HepG2 (cell line): ENCODE data around the gene ARMH1. TPM values are rescaled to one million over a fixed set of nuclear protein-coding genes. Genes with fewer than 3 reads are reported as not detected.

Source experiments
- BORCS8-MEF2B ChIP-seq: sonication (generic); formaldehyde crosslinking; IDR thresholded peaks from 2 replicates; pipeline ENCODE4 v1.8.0; 2022; ENCODE audit warnings: mild to moderate bottlenecking, missing genetic modification reagents
- CBX2 ChIP-seq, 2 experiments: fragments of 200-600 bp in 1 of 2; sonication (generic); formaldehyde crosslinking in 1 of 2; IDR thresholded peaks; 2 replicates each; pipeline versions ENCODE4 v1.7.0 to v1.8.1; 2018 to 2022; ENCODE audit warnings: low read depth in 2 of 2, low read length in 1 of 2, mild to moderate bottlenecking in 1 of 2, missing genetic modification reagents in 1 of 2
- FOXM1 ChIP-seq: sonication (generic); formaldehyde crosslinking; IDR thresholded peaks from 2 replicates; pipeline ENCODE4 v1.5.0; 2020; ENCODE audit warnings: missing genetic modification reagents
- GABPA ChIP-seq, 2 experiments: IDR thresholded peaks; 2 replicates each; pipeline ENCODE4 v1.6.1; 2011 to 2016; ENCODE audit warnings: low read depth in 2 of 2, low read length in 1 of 2, missing biosample characterization in 1 of 2, missing genetic modification characterization in 1 of 2
- GZF1 ChIP-seq: sonication (generic); formaldehyde crosslinking; IDR thresholded peaks from 2 replicates; pipeline ENCODE4 v1.5.1; 2020; ENCODE audit warnings: mild to moderate bottlenecking, missing genetic modification reagents
- HOXA3 ChIP-seq: sonication (generic); formaldehyde crosslinking; IDR thresholded peaks from 2 replicates; pipeline ENCODE4 v1.5.0; 2020; ENCODE audit warnings: missing genetic modification reagents
- NR2F6 ChIP-seq, 2 experiments: IDR thresholded peaks; 2 replicates each; pipeline ENCODE4 v1.6.1; 2016; ENCODE audit warnings: antibody characterized with exemption in 1 of 2, mild to moderate bottlenecking in 1 of 2
- PHF20 ChIP-seq: sonication (generic); formaldehyde crosslinking; IDR thresholded peaks from 2 replicates; pipeline ENCODE4 v1.5.0; 2020; ENCODE audit warnings: mild to moderate bottlenecking, missing genetic modification reagents
- PRPF4 ChIP-seq: fragments of 200-400 bp; formaldehyde crosslinking; IDR thresholded peaks from 2 replicates; pipeline ENCODE4 v1.6.1; 2016; ENCODE audit warnings: low read length, low read depth; ENCODE audit not compliant: poor library complexity, severe bottlenecking
- RXRA ChIP-seq: sonication (generic); formaldehyde crosslinking; IDR thresholded peaks from 2 replicates; pipeline ENCODE4 v1.5.1; 2020; ENCODE audit warnings: missing genetic modification reagents
- TCF7L2 ChIP-seq: IDR thresholded peaks from 2 replicates; pipeline ENCODE4 v1.6.1; 2011; ENCODE audit warnings: mild to moderate bottlenecking, low read depth, low read length, moderate library complexity
- TGIF2 ChIP-seq: IDR thresholded peaks from 2 replicates; pipeline ENCODE4 v1.6.1; 2016; ENCODE audit warnings: control low read depth, missing compliant biosample characterization
- ZFP41 ChIP-seq: sonication (generic); formaldehyde crosslinking; IDR thresholded peaks from 2 replicates; pipeline ENCODE4 v1.4.0; 2020; ENCODE audit warnings: mild to moderate bottlenecking, missing genetic modification reagents, borderline replicate concordance
- ZFP82 ChIP-seq: sonication (generic); formaldehyde crosslinking; IDR thresholded peaks from 2 replicates; pipeline ENCODE4 v1.5.1; 2020; ENCODE audit warnings: mild to moderate bottlenecking, missing genetic modification reagents, borderline replicate concordance
- ZFY ChIP-seq: sonication (generic); formaldehyde crosslinking; IDR thresholded peaks from 2 replicates; pipeline ENCODE4 v1.4.0; 2020; ENCODE audit warnings: missing genetic modification reagents
- ZMAT3 ChIP-seq: sonication (generic); formaldehyde crosslinking; conservative IDR thresholded peaks from 2 replicates; pipeline ENCODE4 v1.7.0; 2021; ENCODE audit warnings: missing genetic modification reagents
- ZNF101 ChIP-seq: sonication (generic); formaldehyde crosslinking; IDR thresholded peaks from 2 replicates; pipeline ENCODE4 v1.4.0; 2020; ENCODE audit warnings: mild to moderate bottlenecking, low read depth, missing genetic modification reagents, borderline replicate concordance
- ZNF143 ChIP-seq: sonication (generic); formaldehyde crosslinking; IDR thresholded peaks from 2 replicates; pipeline ENCODE4 v1.4.0; 2020; ENCODE audit warnings: missing genetic modification reagents
- ZNF251 ChIP-seq: sonication (generic); formaldehyde crosslinking; IDR thresholded peaks from 2 replicates; pipeline ENCODE4 v1.9.0; 2021; ENCODE audit warnings: mild to moderate bottlenecking, missing genetic modification reagents
- ZNF333 ChIP-seq: sonication (generic); formaldehyde crosslinking; IDR thresholded peaks from 2 replicates; pipeline ENCODE4 v1.4.0; 2020; ENCODE audit warnings: mild to moderate bottlenecking, missing genetic modification reagents, borderline replicate concordance
- ZNF382 ChIP-seq: sonication (generic); formaldehyde crosslinking; IDR thresholded peaks from 2 replicates; pipeline ENCODE4 v1.5.0; 2020; ENCODE audit warnings: missing genetic modification reagents, mild to moderate bottlenecking, borderline replicate concordance
- ZNF776 ChIP-seq: sonication (generic); formaldehyde crosslinking; IDR thresholded peaks from 2 replicates; pipeline ENCODE4 v1.4.0; 2020; ENCODE audit warnings: mild to moderate bottlenecking, missing genetic modification reagents
- ZNF800 ChIP-seq: sonication (generic); formaldehyde crosslinking; IDR thresholded peaks from 2 replicates; pipeline ENCODE4 v1.4.0; 2020; ENCODE audit warnings: missing genetic modification reagents
- ZSCAN29 ChIP-seq: sonication (generic); formaldehyde crosslinking; conservative IDR thresholded peaks from 2 replicates; pipeline ENCODE4 v1.4.0; 2020; ENCODE audit warnings: mild to moderate bottlenecking, missing genetic modification reagents
- ZSCAN31 ChIP-seq: sonication (generic); formaldehyde crosslinking; IDR thresholded peaks from 2 replicates; pipeline ENCODE4 v1.5.0; 2020; ENCODE audit warnings: low read depth, mild to moderate bottlenecking, missing genetic modification reagents
- polyA plus RNA-seq, 8 experiments: library from polyadenylated mRNA; depleted of rRNA in 3 of 8; stranded (reverse) in 7 of 8; unstranded in 1 of 8; fragments of >200 nt; fragmentation: Illumina TruSeq in 4 of 8; extraction: Trizol in 4 of 8; gene quantifications; 2 replicates each; pipeline versions ENCODE4 v1.2.1 to v1.2.3, GENCODE V29; 2011 to 2016; ENCODE audit warnings: low read depth in 4 of 8, missing spikeins in 1 of 8, mixed read lengths in 1 of 8; ENCODE audit not compliant: insufficient read depth in 1 of 8
- total RNA-seq, 5 experiments: library from RNA; depleted of rRNA; stranded (reverse); fragments of >200 nt; fragmentation: Illumina TruSeq; extraction: Trizol; gene quantifications; 2 replicates each; pipeline ENCODE4 v1.2.3, GENCODE V29; 2016; ENCODE audit warnings: low read depth in 1 of 5
- TF ChIP-seq, protein P1 (sequence below): sonication (generic); formaldehyde crosslinking; IDR thresholded peaks from 2 replicates; pipeline ENCODE4 v1.4.0; 2020; ENCODE audit warnings: missing genetic modification reagents, borderline replicate concordance

Gene ARMH1
- total and polyA plus RNA-seq, 2 of the 13 experiments (the other 11 are each of a cell fraction or from before 2014, with no cell fraction given): 0.69 TPM; not detected in 1

DNA sequence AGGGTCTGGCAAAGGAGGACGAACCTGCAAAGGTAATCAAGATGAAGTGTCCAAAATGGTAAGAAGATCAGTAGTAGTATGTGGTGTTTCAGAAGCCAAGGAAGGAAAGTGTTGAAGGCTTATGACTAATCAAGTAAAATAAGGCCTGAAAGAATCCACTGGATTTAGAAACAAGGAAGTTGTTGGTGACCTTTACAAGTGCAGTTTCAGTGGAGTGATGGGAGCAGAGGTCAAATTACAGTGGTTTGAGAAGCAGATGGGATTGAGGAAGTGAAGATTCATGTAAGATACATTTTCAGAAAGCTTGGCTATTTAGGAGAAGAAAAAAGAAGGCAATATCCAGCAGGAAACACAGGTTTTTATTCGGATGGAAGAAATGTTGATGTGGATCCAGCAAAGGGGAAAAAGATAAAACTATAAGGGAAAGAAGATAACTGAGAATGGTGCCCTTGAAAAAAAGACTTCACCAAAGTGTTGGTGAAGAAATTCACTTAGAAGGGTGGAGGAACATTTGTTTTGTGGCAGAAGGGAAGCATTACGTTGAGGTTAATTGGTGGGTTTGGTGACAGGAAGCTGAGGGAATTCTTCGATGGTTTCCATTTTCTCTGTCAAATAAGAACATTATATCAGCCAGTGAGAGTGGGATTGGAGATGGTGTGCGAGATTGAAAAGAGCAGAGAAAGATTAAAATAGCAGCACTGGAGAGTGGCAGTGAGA, 2.1 kb downstream of the ARMH1 start (continued):
- no peak for TF ChIP-seq HOXA3 (CRISPR knock-in tag)
- TF ChIP-seq ZNF101 (CRISPR knock-in tag): no peak
- no peak for TF ChIP-seq TGIF2 (CRISPR knock-in tag)
- TF ChIP-seq, protein P1, sequence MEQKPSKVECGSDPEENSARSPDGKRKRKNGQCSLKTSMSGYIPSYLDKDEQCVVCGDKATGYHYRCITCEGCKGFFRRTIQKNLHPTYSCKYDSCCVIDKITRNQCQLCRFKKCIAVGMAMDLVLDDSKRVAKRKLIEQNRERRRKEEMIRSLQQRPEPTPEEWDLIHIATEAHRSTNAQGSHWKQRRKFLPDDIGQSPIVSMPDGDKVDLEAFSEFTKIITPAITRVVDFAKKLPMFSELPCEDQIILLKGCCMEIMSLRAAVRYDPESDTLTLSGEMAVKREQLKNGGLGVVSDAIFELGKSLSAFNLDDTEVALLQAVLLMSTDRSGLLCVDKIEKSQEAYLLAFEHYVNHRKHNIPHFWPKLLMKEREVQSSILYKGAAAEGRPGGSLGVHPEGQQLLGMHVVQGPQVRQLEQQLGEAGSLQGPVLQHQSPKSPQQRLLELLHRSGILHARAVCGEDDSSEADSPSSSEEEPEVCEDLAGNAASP (CRISPR knock-in tag): no peak
- TF ChIP-seq ZSCAN31 (CRISPR knock-in tag): no peak
- no peak for TF ChIP-seq ZSCAN29 (CRISPR knock-in tag)
- no peak for TF ChIP-seq BORCS8-MEF2B
- no peak for TF ChIP-seq ZNF251
- TF ChIP-seq PRPF4: no peak
- TF ChIP-seq ZNF800: no peak
- no peak for TF ChIP-seq TCF7L2
- no peak for TF ChIP-seq FOXM1 (CRISPR knock-in tag)
- no peak for TF ChIP-seq ZNF143
- TF ChIP-seq ZFP41 (CRISPR knock-in tag): no peak
- no peak for TF ChIP-seq RXRA (CRISPR knock-in tag)
- 0 out of 2 replicates have a peak, but pooled peaks have one; percentile 12 for TF ChIP-seq ZFY (CRISPR knock-in tag)
- no peak for TF ChIP-seq ZFP82
- TF ChIP-seq PHF20 (CRISPR knock-in tag): no peak
- TF ChIP-seq ZNF382 (CRISPR knock-in tag): no peak
- TF ChIP-seq GZF1: no peak
- TF ChIP-seq GABPA (IDR thresholded peaks at IDR 0.05; ENCODE audit: low read depth, low read length): no peak
- TF ChIP-seq GABPA (CRISPR knock-in tag; IDR thresholded peaks at IDR 0.05; ENCODE audit: low read depth): no peak
- TF ChIP-seq CBX2 (IDR thresholded peaks at IDR 0.05; ENCODE audit: low read depth, low read length): no peak
- no peak for TF ChIP-seq CBX2 (CRISPR knock-in tag; IDR thresholded peaks at IDR 0.05; ENCODE audit: low read depth)
- no peak for TF ChIP-seq ZNF776 (CRISPR knock-in tag)
- TF ChIP-seq ZMAT3 (CRISPR knock-in tag): no peak
- peak; percentile 74 for TF ChIP-seq NR2F6 (IDR thresholded peaks at IDR 0.05)
- peak; percentile 78 for TF ChIP-seq NR2F6 (CRISPR knock-in tag; IDR thresholded peaks at IDR 0.05)
- TF ChIP-seq ZNF333: no peak
